NCI-H446 treated with DMSO at 0.1 percent for 48 hours (cell line): ENCODE measurements around the gene ACBD5.

Source experiments
- DNase-seq: peaks from one replicate; lab custom pipeline; 2025; lab: John Stamatoyannopoulos, UW

The ACBD5 gene

DNA sequence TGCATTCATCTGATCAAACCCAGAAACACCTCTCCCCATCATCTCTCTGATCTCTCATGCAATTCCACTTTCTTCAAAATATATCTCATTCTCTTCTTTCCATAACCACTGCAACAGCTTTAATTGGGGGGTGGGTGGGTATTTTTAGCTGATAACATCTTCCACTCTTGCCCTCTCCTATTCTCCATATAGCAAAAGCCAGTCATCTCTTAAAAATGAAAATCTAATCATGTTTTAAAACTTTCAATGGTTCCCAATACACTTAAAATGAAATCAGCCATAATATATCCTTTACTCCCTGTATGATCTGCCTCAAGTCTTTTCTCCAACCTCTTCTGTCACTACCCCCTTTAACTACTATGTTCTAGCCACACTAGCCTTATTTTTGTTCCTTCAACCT is 87.9 kb downstream of the ACBD5 start:
- DNase-seq, result no peak

GRCh38 chr10:27150261-27150660 is 90.3 kb downstream of the ACBD5 start:
- no peak for DNase-seq

DNA sequence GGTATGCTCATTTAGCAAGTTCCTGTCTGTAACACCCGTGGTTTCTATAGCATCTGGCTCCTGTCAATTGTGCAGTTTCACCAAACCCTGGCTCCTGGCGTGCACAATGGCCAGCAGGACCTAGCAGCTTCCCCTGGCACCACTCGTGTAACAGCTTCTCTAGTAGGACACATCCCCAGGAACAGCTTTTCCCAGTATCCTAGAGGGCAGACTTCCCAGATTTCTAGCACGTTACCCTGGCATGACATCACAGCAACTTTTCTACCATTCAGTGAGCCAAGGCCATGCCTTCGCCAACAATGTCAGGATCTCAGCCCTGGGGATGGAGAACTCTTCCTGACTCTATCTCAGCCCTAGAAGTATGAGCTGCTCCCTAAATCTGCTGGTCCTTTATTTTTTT is 92.9 kb downstream of the ACBD5 start:
- DNase-seq, result peak; percentile 4

DNA sequence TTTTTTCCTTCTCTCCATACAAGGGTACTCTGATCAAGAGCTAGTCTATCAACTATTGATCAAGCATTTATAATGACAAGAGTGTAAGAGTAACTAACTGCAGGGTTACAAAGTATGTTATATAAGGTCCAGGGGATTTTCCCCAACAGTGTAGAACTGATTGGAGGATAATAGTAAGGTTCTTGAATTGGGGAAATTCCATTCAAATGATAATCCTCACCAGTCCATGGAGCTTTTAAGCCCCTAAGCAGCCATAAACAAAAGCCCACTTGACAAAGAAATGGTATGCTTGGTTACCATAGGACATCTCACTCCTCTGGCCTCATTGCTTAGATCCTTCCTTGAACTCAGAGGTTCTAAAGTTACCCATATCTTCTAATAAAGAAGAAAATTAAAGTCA is 94.7 kb downstream of the ACBD5 start:
- no peak for DNase-seq
